GM18858 (cell line): ENCODE results near the gene MACROH2A1.

ENCODE experiments used
- ATAC-seq: cut with Tn5 transposase; IDR thresholded peaks from one replicate; pipeline ENCODE4 v1.9.1; 2021; ENCODE audit not compliant: unreplicated experiment

MACROH2A1 gene

DNA sequence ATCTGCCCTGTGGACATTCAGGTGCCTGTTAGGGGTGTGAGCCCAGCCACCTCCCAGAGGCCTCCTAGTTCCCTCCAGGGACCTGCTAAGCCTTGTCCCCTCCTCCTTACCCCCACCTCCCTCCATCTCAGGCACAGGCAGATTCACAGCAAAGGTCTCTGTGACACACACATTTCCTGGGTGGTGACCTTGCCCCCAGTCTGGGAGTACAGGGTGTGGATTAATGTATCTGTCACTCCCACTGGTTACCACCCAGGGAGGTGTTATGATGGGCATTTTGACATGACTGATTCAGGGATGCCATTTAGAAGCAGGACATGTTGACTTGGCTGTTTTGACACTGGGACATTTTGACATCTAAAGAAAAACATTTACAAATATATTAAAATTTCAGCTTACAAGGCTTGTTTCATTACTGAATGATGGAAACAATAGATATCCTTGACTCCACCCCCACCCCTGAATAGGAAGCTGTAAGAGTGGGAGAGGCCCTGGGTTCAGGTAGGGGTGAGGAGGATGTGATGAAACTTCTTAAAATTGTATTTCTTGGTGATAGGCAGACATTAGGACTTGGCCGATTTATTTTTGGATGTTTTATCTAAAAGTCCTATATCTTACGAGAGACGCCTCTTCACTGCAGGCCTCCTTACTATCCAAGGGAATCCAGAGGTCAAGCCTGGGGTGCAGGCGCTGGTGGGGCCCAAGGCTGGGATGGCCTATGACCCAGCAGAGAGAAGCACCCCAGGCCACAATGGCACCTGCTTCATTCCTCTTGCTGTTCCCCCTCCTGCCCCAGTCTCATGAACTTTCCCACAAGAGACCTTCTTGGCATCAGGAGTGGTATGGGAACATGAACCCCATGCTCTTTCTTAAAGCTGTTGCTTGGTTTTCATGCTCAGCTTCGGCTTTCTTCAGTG, 101.9 kb downstream of the MACROH2A1 start:
- no peak for ATAC-seq

DNA sequence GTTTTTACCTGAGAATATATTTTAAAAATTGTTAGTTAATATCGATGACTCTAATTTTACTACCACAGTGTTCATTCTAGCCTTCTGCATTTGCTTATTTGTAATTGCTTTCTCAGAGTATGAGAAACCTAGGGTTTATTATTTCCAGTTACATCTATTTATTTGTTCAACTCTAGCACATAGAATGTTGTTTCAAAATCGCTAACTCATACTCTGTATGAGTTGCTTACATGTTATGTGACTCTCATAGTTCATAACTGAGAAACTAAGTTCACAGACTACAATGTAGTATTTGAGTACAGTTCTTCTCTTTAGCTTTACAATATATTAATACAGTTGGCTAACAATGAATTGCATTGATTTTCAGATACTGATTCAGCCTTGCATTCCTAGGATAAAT, 103.2 kb downstream of the MACROH2A1 start:
- no peak for ATAC-seq

DNA sequence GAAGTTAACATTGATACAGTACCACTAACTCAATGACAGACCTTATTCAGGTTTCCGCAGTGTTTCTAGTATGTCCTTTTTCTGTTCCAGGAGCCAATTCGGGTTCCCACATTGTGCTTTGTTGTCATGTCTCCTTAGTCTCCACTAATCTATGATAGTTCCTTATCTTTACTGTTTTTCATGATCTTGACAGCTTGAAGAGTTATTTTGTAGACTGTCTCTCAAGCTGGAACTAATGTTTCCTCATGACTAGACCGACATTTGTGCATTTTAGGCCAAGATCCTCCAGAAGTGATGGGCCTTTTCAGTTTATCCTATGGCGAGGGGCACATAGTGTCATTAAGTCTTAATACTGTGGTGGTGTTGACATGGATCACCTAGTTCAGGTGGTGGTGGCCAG, 104.2 kb downstream of the MACROH2A1 start:
- no peak for ATAC-seq

DNA sequence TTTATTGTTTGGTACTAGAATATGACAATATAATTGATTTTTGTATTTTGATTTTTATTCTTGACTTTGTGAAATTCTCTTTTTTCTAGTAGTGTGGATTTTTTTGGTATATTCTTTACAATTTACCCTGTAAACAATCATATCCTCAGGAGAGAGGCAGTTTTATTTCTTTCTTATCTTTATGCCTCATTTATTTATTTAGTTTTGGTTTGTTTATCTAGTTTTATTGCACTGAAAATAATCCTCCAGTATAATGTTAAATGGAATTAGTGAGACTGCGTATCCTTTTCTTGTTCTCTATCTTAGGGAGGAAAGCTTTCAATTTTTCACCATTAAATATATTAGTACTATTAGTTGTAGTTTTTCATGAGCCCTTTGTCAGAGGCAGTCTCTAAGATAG, 109.4 kb downstream of the MACROH2A1 start:
- no peak for ATAC-seq

DNA sequence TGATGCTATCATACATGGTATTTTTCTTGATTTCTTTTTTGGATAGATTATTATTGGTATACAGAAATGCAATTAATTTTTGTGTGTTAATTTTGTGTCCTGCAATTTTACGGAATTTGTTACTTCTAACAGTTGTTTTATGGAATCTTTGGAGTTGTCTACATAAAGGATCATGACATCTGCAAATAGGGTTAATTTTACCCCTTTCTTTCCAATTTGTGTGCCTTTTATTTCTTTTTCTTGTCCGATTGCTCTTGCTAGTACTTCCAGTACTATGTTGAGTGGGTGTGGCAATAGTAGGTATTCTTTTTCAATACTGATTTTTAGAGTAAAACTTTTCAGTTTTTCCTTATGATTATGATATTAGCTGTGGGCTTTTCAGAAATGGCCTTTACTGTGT, 111.5 kb downstream of the MACROH2A1 start:
- ATAC-seq, result no peak
